Large intestine (tissue), 3 donors: Measurements from ENCODE around the gene CD8B. TPM values are rescaled to one million over a fixed set of nuclear protein-coding genes. Genes with fewer than 3 reads are reported as not detected.

Experiments used
- DNase-seq, 2 donors: peaks; one replicate each; pipeline versions ENCODE4 v3.0.0 to v3.0.0-alpha.2; 2013
- H3K27ac ChIP-seq: one replicate; pipeline ENCODE4 v1.5.1; 2013; ENCODE audit warnings: low read length
- H3K27me3 ChIP-seq: 2 replicates; pipeline ENCODE4 v1.6.1; 2013; ENCODE audit warnings: low read length; ENCODE audit not compliant: control insufficient read depth, insufficient read depth
- H3K36me3 ChIP-seq: 2 replicates; pipeline ENCODE4 v1.6.1; 2013; ENCODE audit warnings: low read length; ENCODE audit not compliant: control insufficient read depth, insufficient read depth
- H3K4me1 ChIP-seq: one replicate; pipeline ENCODE4 v1.6.1; 2013; ENCODE audit warnings: low read length; ENCODE audit not compliant: control insufficient read depth, insufficient read depth
- H3K4me3 ChIP-seq: one replicate; pipeline ENCODE4 v1.5.1; 2013; ENCODE audit warnings: low read length
- H3K9me3 ChIP-seq: one replicate; pipeline ENCODE4 v1.6.1; 2013; ENCODE audit warnings: mild to moderate bottlenecking, low read depth, low read length, moderate library complexity; ENCODE audit not compliant: control insufficient read depth
- whole genome bisulfite sequencing: methylation state at CpG from one replicate; pipeline ENCODE4 v1.1.5; 2013; ENCODE audit warnings: low lambda C conversion rate; ENCODE audit not compliant: insufficient coverage; 5-methylcytosine and 5-hydroxymethylcytosine counted together
- polyA plus RNA-seq: library from polyadenylated mRNA; unstranded; fragments of 120-200 nt; gene quantifications from one replicate; pipeline ENCODE4 v1.2.1, GENCODE V29; 2013

CD8B gene
- polyA plus RNA-seq, 1 donor, result 7.3 TPM

DNA sequence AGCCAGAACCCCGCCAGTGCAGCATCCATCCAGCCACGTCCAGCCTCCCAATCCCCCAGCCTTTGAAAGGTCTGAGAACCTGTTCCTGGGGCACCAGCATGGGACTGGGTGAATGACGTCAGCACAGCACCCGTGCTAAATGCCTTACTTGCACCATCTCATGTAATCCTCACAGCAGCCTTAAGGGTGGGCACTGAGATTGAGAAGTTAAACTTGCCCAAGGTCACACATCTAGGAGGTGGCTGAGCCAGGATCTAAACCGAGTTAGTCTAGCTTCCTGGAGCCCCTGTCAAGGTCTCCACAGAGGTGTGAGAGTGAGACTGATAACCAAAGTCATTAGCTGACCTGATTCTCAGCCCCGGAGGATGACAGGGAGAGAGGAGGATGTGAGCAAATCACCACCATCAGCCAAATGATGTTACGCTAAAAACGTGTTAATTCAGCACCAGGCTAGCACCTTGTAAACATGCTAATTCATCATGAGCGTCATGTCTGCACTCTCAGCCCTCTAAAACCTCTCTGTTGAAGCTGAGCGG lies 75.6 kb downstream of the CD8B start:
- DNase-seq, result no peak
- H3K4me3 ChIP-seq, result no peak overlapping the region

DNA sequence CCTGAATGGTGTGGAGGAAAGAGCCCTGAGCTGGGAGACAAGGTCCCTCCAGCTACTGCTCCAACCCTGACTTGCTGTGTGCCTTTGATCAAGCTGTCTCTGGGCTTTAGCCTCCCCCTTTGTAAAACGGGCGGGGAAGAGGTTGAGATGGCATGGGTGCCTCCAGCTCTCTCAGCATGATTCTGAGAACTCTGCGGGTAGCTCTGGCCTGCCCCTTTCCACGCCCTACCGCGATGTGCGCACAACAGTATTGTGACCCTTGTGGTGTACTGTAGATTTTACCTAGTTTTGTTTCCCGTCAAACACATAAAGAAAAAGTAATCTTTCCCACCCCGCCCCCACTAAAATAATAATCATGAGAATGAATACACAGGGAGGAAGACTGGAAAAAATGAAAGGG lies 76.2 kb downstream of the CD8B start:
- Histone ChIP-seq H3K36me3 (no peaks in the 10 kb centered on the region), H3K4me1 (peaks cover 9% of the 10 kb centered on the region), H3K27me3 (peaks cover 44% of the 10 kb centered on the region), H3K9me3 (peaks cover 5% of the 10 kb centered on the region), H3K4me3 (no peak overlapping the region), H3K27ac (no peak overlapping the region)
- DNase-seq, result no peak
- 93% methylated on average over 3 of the region's 9 CpGs for WGBS

More for the DNA sequence above, 75.6 kb downstream of the CD8B start:
- peaks cover 13% of the 10 kb centered on the region for H3K4me1 ChIP-seq
- H3K27me3 ChIP-seq, result peaks cover 50% of the 10 kb centered on the region
- peaks cover 6% of the 10 kb centered on the region for H3K9me3 ChIP-seq
- H3K27ac ChIP-seq, result no peak overlapping the region
- WGBS, result no CpG with 5 or more reads among the region's 10 CpGs
- no peaks in the 10 kb centered on the region for H3K36me3 ChIP-seq

DNA sequence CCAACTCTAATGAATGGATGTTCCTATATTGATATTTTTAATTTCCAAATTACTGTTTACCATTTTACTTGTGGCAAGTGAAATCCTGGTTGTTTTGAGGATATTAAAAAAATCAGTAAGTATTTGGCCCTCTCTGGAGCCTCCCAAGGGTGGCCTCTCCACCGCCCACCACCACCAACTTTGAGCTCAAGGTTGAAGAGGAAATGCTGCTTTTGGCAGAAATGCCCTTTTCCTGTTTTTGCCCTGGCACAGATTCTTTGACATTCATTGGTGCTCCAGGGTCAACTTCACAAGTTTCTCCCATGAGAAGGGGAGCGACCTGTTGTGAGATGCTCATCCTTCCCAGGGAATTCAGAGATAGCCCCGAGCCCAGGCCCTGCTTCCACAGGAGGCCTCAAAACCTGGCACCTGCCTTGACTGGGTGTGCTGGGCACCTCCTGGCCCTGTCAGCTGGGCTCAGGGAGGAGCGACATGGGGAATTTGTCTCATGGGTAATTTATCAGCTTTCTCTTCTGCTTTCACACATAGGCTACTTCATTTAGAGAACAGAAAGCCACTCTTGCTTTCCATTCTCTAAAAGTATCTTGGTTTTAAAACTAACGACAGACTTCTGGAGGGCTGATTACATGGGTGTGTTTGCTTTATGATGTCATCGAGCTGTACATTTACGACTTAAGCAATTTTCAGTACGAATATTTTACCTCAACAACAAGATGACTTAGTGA lies 77.9 kb downstream of the CD8B start:
- Histone ChIP-seq H3K27ac (no peak overlapping the region), H3K27me3 (peaks cover 27% of the 10 kb centered on the region), H3K9me3 (no peaks in the 10 kb centered on the region), H3K4me1 (no peaks in the 10 kb centered on the region), H3K4me3 (no peak overlapping the region), H3K36me3 (no peaks in the 10 kb centered on the region)
- no CpG with 5 or more reads among the region's 8 CpGs for WGBS
- DNase-seq, result no peak

DNA sequence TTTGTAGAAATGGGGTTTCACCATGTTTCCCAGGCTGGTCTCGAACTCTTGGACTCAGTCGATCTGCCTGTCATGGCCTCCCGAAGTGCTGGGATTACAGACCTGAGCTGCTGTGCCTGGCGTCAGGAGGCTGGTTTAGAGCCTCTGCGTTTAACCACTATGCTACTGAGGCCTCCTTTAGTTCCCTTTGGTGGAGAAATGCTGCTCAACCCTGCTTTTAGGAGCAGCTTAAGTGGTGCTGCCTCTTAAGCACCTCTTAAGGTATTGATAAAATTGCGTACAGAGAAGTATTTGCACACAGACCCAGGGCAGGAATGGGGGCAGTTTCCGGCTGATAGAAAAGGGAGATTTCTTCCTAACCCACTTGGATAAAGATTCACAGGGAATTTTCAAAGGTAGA lies 78.9 kb downstream of the CD8B start:
- no peak for DNase-seq
- Histone ChIP-seq H3K4me1 (no peaks in the 10 kb centered on the region), H3K4me3 (no peak overlapping the region), H3K27me3 (peaks cover 16% of the 10 kb centered on the region), H3K36me3 (no peaks in the 10 kb centered on the region), H3K9me3 (no peaks in the 10 kb centered on the region), H3K27ac (no peak overlapping the region)
- WGBS, result no CpG with 5 or more reads among the region's 7 CpGs

DNA sequence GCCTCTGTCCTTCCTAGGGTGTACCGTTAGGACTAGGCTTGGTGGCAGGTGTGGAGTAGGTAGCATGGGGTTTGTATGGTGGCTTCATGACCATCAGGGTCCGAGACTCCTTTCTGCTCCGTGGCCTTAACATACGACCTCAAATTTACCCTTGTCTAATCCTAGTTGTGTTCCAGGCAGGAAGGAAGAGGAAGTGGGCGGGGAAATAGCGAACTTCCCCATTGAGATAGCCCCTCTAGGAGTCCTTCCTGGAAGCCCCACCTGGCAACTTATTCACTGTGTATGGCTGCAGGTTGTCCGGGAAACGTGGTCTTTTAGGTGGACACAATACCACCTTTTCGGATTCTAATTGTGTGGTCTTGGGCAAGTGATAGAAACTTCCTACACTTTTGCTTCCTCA lies 80.3 kb downstream of the CD8B start:
- no peaks in the 10 kb centered on the region for H3K36me3 ChIP-seq

DNA sequence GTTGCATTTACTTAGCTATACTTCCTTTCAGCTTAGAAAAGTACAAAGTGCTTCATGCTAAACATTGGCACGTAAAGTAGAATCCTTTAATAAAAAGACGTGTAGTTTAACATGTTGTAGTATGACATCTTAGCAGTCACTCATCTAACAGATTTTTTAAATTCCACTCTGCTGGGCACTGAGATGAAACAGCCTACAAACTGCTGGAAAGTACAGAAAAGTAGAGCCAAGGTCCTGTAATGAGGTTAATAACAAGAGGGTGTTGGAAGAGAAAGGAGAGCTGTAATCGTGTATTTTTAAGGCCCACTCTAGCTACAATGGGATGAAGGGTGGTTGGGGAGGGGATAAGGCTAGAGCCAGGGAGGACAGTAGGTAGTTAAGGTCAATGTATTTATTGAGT lies 81.7 kb downstream of the CD8B start:
- no peak overlapping the region for H3K4me3 ChIP-seq
- peaks cover 7% of the 10 kb centered on the region for H3K36me3 ChIP-seq
- WGBS, result 100% methylated on average over 1 of the region's 3 CpGs
- H3K4me1 ChIP-seq, result no peaks in the 10 kb centered on the region
- peaks cover 4% of the 10 kb centered on the region for H3K27me3 ChIP-seq
- no peak for DNase-seq
- H3K27ac ChIP-seq, result no peak overlapping the region
- H3K9me3 ChIP-seq, result no peaks in the 10 kb centered on the region

More for the DNA sequence above, 80.3 kb downstream of the CD8B start:
- no peak for DNase-seq
- no CpG with 5 or more reads among the region's 9 CpGs for WGBS
- H3K4me3 ChIP-seq, result no peak overlapping the region
- H3K27me3 ChIP-seq, result peaks cover 9% of the 10 kb centered on the region
- no peaks in the 10 kb centered on the region for H3K9me3 ChIP-seq
- H3K27ac ChIP-seq, result no peak overlapping the region
- H3K4me1 ChIP-seq, result no peaks in the 10 kb centered on the region

DNA sequence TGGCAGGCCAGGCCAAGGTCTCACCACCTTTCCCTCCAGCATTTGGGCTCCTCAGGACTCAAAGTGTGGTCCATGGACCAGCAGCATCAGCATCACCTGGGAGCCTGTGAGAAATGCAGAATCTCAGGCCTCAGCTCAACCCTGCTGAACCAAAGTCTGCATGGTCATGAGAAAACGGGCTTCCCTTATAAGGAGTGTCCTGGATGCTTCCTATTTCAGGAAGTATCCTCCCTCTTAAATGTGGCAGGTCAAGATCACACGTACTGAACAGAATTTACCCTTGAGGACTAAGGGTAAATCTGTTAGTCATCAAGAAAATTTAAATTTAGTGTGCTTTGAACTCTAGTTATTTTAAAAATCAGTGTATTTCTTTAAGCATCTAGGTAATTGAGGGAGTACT lies 82.7 kb downstream of the CD8B start:
- Histone ChIP-seq H3K4me1 (no peaks in the 10 kb centered on the region), H3K9me3 (no peaks in the 10 kb centered on the region), H3K27ac (no peak overlapping the region), H3K36me3 (peaks cover 16% of the 10 kb centered on the region), H3K27me3 (no peaks in the 10 kb centered on the region), H3K4me3 (no peak overlapping the region)
- no CpG with 5 or more reads among the region's 2 CpGs for WGBS
- DNase-seq, result no peak

DNA sequence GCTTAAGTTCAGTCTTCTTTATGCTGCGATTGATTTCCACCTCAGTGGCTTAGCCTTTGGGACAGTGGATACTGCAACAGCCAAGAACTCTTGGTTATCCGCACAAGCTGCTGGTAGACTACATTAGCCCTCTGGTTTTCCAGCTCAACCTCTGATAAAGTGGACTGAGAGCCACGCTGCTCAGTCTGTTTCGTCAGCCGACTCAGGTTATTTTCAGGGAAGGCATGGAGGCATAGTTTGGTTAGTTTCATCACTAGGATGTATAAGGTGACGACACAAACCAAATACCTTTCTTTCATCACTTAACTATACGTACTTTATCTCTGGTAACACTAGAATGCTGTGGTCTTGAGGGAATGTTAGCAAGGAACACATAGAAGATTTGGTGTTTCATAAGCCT lies 85.2 kb downstream of the CD8B start:
- Histone ChIP-seq H3K27me3 (no peaks in the 10 kb centered on the region), H3K27ac (no peak overlapping the region), H3K4me3 (no peak overlapping the region), H3K9me3 (no peaks in the 10 kb centered on the region), H3K36me3 (peaks cover 29% of the 10 kb centered on the region), H3K4me1 (no peaks in the 10 kb centered on the region)
- no CpG with 5 or more reads among the region's 7 CpGs for WGBS
- no peak for DNase-seq

DNA sequence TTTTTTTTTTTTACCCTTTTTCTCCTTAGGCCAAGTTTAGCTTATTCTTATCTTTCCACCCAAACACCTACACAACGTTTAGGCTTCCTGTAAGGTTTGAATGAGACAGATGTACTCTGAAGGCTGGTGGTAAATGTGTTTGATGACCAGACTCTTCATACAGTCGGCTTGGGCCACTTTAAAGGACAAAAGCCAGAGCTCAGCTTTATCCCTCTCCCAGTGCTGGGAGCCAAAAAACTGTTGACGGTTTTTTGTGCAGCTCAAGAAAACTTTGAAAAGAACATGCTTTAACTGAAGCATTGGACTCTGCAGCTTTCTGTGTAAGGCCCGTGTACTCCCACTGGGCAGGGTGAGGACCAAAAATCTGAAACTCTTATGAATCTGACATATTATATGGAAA lies 86.3 kb downstream of the CD8B start:
- Histone ChIP-seq H3K27ac (no peak overlapping the region), H3K36me3 (peaks cover 41% of the 10 kb centered on the region), H3K27me3 (no peaks in the 10 kb centered on the region), H3K9me3 (no peaks in the 10 kb centered on the region), H3K4me1 (no peaks in the 10 kb centered on the region), H3K4me3 (no peak overlapping the region)
- DNase-seq, result no peak
- 100% methylated on average over 1 of the region's 4 CpGs for WGBS

DNA sequence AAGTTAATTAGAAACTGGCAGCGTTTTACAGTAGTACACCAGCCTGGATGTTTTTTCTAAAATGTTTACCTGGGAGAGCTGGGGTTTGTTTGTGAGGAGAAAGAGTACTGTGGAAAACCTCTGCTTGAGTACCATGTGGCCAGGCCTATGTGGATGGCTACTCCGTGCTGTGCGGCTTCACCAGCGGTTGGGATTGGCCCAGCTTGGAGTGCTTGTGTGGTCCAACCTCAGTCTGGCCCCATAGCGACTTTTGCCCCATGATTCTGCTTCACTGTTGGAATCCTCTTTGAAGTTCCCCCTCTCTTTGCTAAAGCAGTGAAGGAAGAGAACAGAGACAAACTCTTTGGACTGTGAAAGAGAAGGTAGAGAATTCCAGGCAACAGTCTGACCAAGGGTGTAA lies 86.8 kb downstream of the CD8B start:
- DNase-seq, result no peak
- H3K4me1 ChIP-seq, result no peaks in the 10 kb centered on the region
- H3K4me3 ChIP-seq, result no peak overlapping the region
- no peaks in the 10 kb centered on the region for H3K27me3 ChIP-seq
- H3K27ac ChIP-seq, result no peak overlapping the region
- H3K9me3 ChIP-seq, result no peaks in the 10 kb centered on the region
- peaks cover 45% of the 10 kb centered on the region for H3K36me3 ChIP-seq
- no CpG with 5 or more reads among the region's 5 CpGs for WGBS

DNA sequence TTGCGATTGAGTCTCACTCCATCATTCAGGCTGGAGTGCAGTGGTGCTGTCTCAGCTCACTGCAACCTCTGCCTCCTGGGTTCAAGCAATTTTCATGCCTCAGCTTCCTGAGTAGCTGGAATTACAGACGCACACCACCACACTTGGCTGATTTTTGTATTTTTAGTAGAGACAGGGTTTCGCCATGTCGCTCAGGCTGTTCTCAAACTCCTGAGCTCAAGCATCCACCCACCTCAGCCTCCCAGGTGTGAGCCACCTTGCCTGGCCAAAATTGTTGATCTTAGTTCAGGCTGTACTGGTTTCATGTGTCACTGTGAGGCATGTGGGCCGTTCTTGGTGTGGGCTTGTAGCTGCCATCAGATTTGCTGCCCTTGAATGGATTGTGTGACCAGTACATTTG lies 89.1 kb downstream of the CD8B start:
- WGBS, result 100% methylated on average over 2 of the region's 5 CpGs
- Histone ChIP-seq H3K27me3 (no peaks in the 10 kb centered on the region), H3K4me1 (no peaks in the 10 kb centered on the region), H3K9me3 (no peaks in the 10 kb centered on the region), H3K36me3 (peaks cover 57% of the 10 kb centered on the region), H3K27ac (no peak overlapping the region), H3K4me3 (no peak overlapping the region)
- no peak for DNase-seq
